OCI-LY7 (cell line): ENCODE data around the gene ANKK1. TPM values are rescaled to one million over a fixed set of nuclear protein-coding genes. Genes with fewer than 3 reads are reported as not detected.

ENCODE experiments used
- BruUV-seq: library from RNA; stranded (reverse); fragments of 400-500 nt; replicated peaks from 2 replicates; lab custom pipeline; 2021; lab: Mats Ljungman, UMichigan
- CTCF ChIA-PET: fragments of 300-600 bp; sonication (Branson Sonifier 250); formaldehyde crosslinking; loops from one replicate; lab custom pipeline; 2022; ENCODE audit warnings: antibody characterized with exemption; ENCODE audit not compliant: unreplicated experiment; lab: Charles Lee
- POLR2A ChIA-PET: fragments of 300-600 bp; sonication (Branson Sonifier 250); formaldehyde crosslinking; loops from one replicate; lab custom pipeline; 2022; ENCODE audit warnings: antibody characterized with exemption; lab: Charles Lee
- DNase-seq: peaks from one replicate; pipeline ENCODE4 v3.0.0-alpha.2; 2015; ENCODE audit warnings: low spot score
- H2AFZ ChIP-seq: fragments of 200-600 bp; sonication (generic), shearing (Covaris generic); 2 replicates; pipeline ENCODE4 v1.6.1; 2014; ENCODE audit warnings: mild to moderate bottlenecking, antibody characterized with exemption, low read length, moderate library complexity
- H3K27ac ChIP-seq: fragments of 200-600 bp; sonication (generic); 2 replicates; pipeline ENCODE4 v1.5.1; 2014; ENCODE audit warnings: mixed run types, low read depth, mild to moderate bottlenecking, moderate library complexity, low read length, inconsistent platforms; ENCODE audit not compliant: poor library complexity, severe bottlenecking
- H3K36me3 ChIP-seq: fragments of 200-600 bp; sonication (generic); 2 replicates; pipeline ENCODE4 v1.6.1; 2014; ENCODE audit warnings: mild to moderate bottlenecking, antibody characterized with exemption, low read length, moderate library complexity, mixed read lengths; ENCODE audit not compliant: insufficient read depth
- H3K4me1 ChIP-seq: fragments of 200-600 bp; sonication (generic); 2 replicates; pipeline ENCODE4 v1.5.1; 2014; ENCODE audit warnings: mild to moderate bottlenecking, low read length; ENCODE audit not compliant: insufficient read depth, poor library complexity, severe bottlenecking
- H3K4me2 ChIP-seq: fragments of 200-600 bp; sonication (generic); 2 replicates; pipeline ENCODE4 v1.6.1; 2014; ENCODE audit warnings: mild to moderate bottlenecking, low read length
- H3K4me3 ChIP-seq: fragments of 200-600 bp; sonication (generic); 2 replicates; pipeline ENCODE4 v1.5.1; 2014; ENCODE audit warnings: mild to moderate bottlenecking, low read depth, low read length; ENCODE audit not compliant: poor library complexity, severe bottlenecking
- H3K79me2 ChIP-seq: fragments of 200-600 bp; sonication (generic); 2 replicates; pipeline ENCODE4 v1.6.1; 2016; ENCODE audit warnings: low read depth, mild to moderate bottlenecking, low read length, moderate library complexity, mixed read lengths; ENCODE audit not compliant: insufficient read depth
- H3K9me2 ChIP-seq: fragments of 200-600 bp; sonication (generic); 2 replicates; pipeline ENCODE4 v1.6.1; 2016; ENCODE audit warnings: mild to moderate bottlenecking, low read length, mixed read lengths; ENCODE audit not compliant: insufficient read depth
- H3K9me3 ChIP-seq: fragments of 200-600 bp; sonication (generic); 2 replicates; pipeline ENCODE4 v1.6.1; 2014; ENCODE audit warnings: mild to moderate bottlenecking, mixed run types, low read length, mixed read lengths
- H4K20me1 ChIP-seq: fragments of 200-600 bp; sonication (generic); 2 replicates; pipeline ENCODE4 v1.6.1; 2014; ENCODE audit warnings: mild to moderate bottlenecking, antibody characterized with exemption, low read length, moderate library complexity, mixed read lengths; ENCODE audit not compliant: insufficient read depth
- CTCF ChIP-seq: fragments of 200-600 bp; sonication (generic); conservative IDR thresholded peaks from 2 replicates; pipeline ENCODE4 v1.5.1; 2014; ENCODE audit warnings: mild to moderate bottlenecking, antibody characterized with exemption, low read length, moderate library complexity, mixed read lengths
- EZH2phosphoT487 ChIP-seq: fragments of 200-600 bp; sonication (generic); IDR thresholded peaks from 2 replicates; pipeline ENCODE4 v1.6.1; 2018; ENCODE audit warnings: low read depth, borderline replicate concordance, mild to moderate bottlenecking, mixed run types, antibody characterized with exemption, low read length, moderate library complexity, mixed read lengths
- intact Hi-C: fragments of 100-400 bp; cut with micrococcal nuclease; formaldehyde crosslinking; loops from one replicate; pipeline ENCODE4 v1.10.0; 2022; ENCODE audit not compliant: unreplicated experiment
- total RNA-seq, 2 experiments: library from RNA; depleted of rRNA in 1 of 2; stranded (reverse); fragments of >200 nt in 1 of 2; shearing (Covaris generic) in 1 of 2; gene quantifications; 2 replicates each; pipeline ENCODE4 v1.2.3, GENCODE V29; 2014 to 2022

The ANKK1 gene
- total RNA-seq, 2 experiments from 2014 or later: not detected

- TF ChIP-seq EZH2phosphoT487: no peak
- CTCF ChIA-PET: no interaction called here
- intact Hi-C loops: no loop called here
- no peak overlapping the region for H3K4me3 ChIP-seq
- no peaks in the 10 kb centered on the region for H4K20me1 ChIP-seq
- H3K4me1 ChIP-seq: no peaks in the 10 kb centered on the region
- no peak overlapping the region for H3K4me2 ChIP-seq
- H2AFZ ChIP-seq: no peak overlapping the region
- BruUV-seq: no TSS peak
- no peak overlapping the region for H3K27ac ChIP-seq
- DNase-seq: no peak
- POLR2A ChIA-PET: no interaction called here
- H3K79me2 ChIP-seq: no peaks in the 10 kb centered on the region
- no peaks in the 10 kb centered on the region for H3K9me2 ChIP-seq
- H3K9me3 ChIP-seq: no peaks in the 10 kb centered on the region
- no peaks in the 10 kb centered on the region for H3K36me3 ChIP-seq
These were observed 11.4 kb upstream of the ANKK1 start for GRCh38 chr11:113376156-113376555.

GRCh38 chr11:113377681-113378412 is 9.7 kb upstream of the ANKK1 start:
- POLR2A ChIA-PET: no interaction called here

GRCh38 chr11:113378692-113379091 is 8.9 kb upstream of the ANKK1 start:
- H3K4me1 ChIP-seq: no peaks in the 10 kb centered on the region
- no TSS peak for BruUV-seq
- DNase-seq: no peak
- CTCF ChIA-PET: no interaction called here
- POLR2A ChIA-PET: no interaction called here
- H2AFZ ChIP-seq: no peak overlapping the region
- no peak overlapping the region for H3K27ac ChIP-seq
- no peak overlapping the region for H3K4me3 ChIP-seq
- H3K79me2 ChIP-seq: no peaks in the 10 kb centered on the region
- H3K36me3 ChIP-seq: no peaks in the 10 kb centered on the region
- intact Hi-C loops: no loop called here
- no peak overlapping the region for H3K4me2 ChIP-seq
- no peaks in the 10 kb centered on the region for H4K20me1 ChIP-seq
- no peaks in the 10 kb centered on the region for H3K9me3 ChIP-seq
- no peaks in the 10 kb centered on the region for H3K9me2 ChIP-seq
- TF ChIP-seq EZH2phosphoT487 (no peak), CTCF (no peak)

More at GRCh38 chr11:113377681-113378412, 9.7 kb upstream of the ANKK1 start:
- DNase-seq: no peak
- no peaks in the 10 kb centered on the region for H3K4me1 ChIP-seq
- BruUV-seq: no TSS peak
- no peak overlapping the region for H3K27ac ChIP-seq
- intact Hi-C loops: no loop called here
- no peak overlapping the region for H3K4me2 ChIP-seq
- H3K9me3 ChIP-seq: no peaks in the 10 kb centered on the region
- no peak overlapping the region for H3K4me3 ChIP-seq
- no peak for TF ChIP-seq CTCF
- TF ChIP-seq EZH2phosphoT487: no peak
- H2AFZ ChIP-seq: no peak overlapping the region
- no peaks in the 10 kb centered on the region for H4K20me1 ChIP-seq
- CTCF ChIA-PET: no interaction called here
- H3K9me2 ChIP-seq: no peaks in the 10 kb centered on the region
- H3K36me3 ChIP-seq: no peaks in the 10 kb centered on the region
- no peaks in the 10 kb centered on the region for H3K79me2 ChIP-seq
